Measurements from ENCODE around the gene AP4M1. TPM values are rescaled to one million over a fixed set of nuclear protein-coding genes. Genes with fewer than 3 reads are reported as not detected.

The AP4M1 gene, protein sequence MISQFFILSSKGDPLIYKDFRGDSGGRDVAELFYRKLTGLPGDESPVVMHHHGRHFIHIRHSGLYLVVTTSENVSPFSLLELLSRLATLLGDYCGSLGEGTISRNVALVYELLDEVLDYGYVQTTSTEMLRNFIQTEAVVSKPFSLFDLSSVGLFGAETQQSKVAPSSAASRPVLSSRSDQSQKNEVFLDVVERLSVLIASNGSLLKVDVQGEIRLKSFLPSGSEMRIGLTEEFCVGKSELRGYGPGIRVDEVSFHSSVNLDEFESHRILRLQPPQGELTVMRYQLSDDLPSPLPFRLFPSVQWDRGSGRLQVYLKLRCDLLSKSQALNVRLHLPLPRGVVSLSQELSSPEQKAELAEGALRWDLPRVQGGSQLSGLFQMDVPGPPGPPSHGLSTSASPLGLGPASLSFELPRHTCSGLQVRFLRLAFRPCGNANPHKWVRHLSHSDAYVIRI
- 68.9 and 80.6 TPM in 2 replicates for total RNA-seq (2014; rRNA removed; shearing (Covaris generic))

DNA sequence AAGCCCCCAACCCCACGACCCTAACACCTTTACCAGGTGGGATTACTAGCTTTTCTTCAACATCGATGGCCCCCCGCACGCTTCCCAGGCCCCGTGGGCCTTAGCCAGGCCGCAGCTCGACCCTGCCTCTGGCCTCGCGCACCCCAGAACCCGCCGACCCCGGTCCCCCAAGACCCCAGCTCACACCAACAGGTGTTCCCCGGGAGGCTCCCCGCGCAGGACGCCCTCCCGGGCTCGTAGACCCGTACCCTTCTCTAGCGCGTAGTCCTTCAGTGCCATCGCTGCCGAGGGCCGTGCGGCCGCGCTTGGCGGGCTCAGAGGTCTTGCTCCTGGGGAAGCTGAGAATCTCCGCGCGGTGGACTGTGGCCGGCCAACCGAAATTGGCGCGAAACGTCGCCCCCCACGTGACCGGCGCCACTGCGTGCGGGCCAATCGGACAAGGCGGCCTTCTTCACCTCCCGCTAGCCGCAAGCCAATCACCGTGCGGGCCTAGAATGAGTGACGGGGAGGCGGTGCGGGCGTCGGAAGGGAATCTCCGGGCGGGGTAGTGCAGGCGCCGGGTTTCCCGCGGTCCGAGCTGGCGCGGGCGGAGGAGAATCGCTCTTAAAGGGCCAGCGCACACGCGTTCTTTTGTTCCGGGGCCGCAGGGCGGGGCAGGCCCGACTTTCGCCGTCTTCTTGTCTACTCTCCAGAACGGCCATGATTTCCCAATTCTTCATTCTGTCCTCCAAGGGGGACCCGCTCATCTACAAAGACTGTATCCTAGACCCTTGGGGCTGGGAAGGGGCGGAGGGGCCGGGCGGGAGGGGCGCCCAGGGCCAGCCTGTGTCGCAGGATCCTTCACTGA is at the start of gene AP4M1, which contains the start of gene MCM7:
AP4M1 (plus strand) TSS at position 628 of the 847 bp plus-strand sequence; CDS start at position 700, 72 bp downstream.
MCM7 (minus strand) TSS at position 382 of the 847 bp plus-strand sequence; CDS start at position 279, 103 bp downstream.
- DNase-seq (ENCODE audit: low read depth), result peak; percentile 100

- DNase-seq (ENCODE audit: low read depth), result peak; percentile 76
Observed at GRCh38 chr7:100053215-100053614, 48.2 kb upstream of the AP4M1 start.

- no peak for DNase-seq (ENCODE audit: low read depth)
Observed at GRCh38 chr7:100057006-100057405, 44.4 kb upstream of the AP4M1 start.

- DNase-seq (ENCODE audit: low read depth), result no peak
Observed at GRCh38 chr7:100059251-100059739, 42.1 kb upstream of the AP4M1 start.

- DNase-seq (ENCODE audit: low read depth), result no peak
Observed at GRCh38 chr7:100061518-100062193, 39.8 kb upstream of the AP4M1 start.

GRCh38 chr7:100063376-100063775 is 38.1 kb upstream of the AP4M1 start:
- DNase-seq (ENCODE audit: low read depth), result no peak

- no peak for DNase-seq (ENCODE audit: low read depth)
Observed at GRCh38 chr7:100064162-100064561, 37.3 kb upstream of the AP4M1 start.

DNA sequence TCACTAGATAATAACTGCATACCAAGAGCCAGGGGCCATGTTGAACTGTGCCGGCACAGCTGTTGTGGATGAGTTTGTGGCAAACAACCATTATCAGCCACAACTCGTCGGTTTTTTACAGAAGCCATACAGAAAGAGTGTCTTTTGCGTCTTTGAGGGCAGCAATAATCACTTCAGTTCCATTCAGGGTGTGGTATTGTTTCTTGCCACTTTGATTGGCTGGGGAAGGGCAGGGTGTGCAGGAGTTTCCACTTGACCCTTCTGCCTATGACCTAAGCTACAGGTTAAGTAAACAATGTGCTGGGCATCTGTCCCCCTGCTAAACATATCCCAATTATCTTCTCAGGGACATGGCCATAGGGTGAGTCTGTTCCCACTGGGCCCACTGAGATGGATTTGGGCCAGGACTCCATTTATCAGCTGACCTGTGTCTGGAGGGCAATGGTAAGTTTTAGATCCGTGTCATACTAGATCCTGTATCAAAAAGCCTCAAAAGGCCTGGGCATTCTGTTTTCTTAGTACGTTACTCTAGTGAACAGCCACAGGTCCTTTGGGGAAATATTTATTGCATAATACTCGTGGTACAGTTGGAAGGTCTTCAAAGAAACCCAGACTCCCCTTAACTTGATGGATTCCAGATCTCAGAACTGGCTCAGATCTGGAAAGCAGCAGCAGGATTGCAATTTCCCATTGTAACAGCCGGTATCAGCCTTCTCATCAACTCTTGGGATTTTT is 35.8 kb upstream of the AP4M1 start:
- no peak for DNase-seq (ENCODE audit: low read depth)

DNA sequence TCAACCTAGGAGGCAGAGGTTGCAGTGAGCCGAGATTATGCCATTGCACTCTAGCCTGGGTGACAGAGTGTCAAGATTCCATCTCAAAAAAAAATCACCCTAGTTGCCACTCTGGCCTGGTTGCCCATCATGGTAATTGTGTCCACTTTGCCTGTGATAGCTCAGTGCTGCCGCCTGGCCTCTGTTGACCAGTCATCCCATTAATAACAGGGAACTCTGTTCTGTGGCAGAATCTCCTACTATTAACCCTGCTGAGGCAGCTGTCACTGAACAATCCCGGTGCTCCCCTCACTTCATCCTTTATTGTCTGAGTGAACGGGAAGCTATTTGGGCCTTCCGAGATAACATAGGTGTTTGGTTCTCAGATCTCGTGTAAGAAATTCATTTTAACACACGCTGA is 34.5 kb upstream of the AP4M1 start:
- no peak for DNase-seq (ENCODE audit: low read depth)

DNA sequence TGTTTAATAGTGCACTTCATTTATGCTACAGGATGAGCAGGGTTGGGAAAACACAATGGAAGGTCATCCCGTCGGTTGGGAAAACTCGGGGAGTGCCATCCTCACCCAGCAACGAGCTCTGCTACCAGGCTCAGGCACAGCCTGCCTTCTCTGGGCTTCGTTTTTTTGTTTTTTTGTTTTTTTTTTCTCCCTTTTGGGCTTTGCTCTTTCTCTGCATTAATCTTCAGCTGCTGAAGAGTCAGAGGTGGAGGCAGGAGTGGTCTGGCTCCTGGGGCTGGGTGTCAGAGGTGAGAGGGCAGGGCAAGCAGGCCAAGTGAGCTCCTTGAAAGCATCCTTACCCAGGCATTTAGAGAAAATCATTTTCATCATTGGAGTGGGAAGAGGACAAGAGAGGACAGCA is 31.5 kb upstream of the AP4M1 start:
- DNase-seq (ENCODE audit: low read depth), result no peak

GRCh38 chr7:100071018-100071723 is 30.3 kb upstream of the AP4M1 start:
- DNase-seq (ENCODE audit: low read depth), result no peak

GRCh38 chr7:100072462-100072861 is 29.0 kb upstream of the AP4M1 start:
- DNase-seq (ENCODE audit: low read depth), result no peak

- no peak for DNase-seq (ENCODE audit: low read depth)
Observed at GRCh38 chr7:100074841-100075240, 26.6 kb upstream of the AP4M1 start.

- DNase-seq (ENCODE audit: low read depth), result no peak
Observed at GRCh38 chr7:100075418-100075817, 26.0 kb upstream of the AP4M1 start.

DNA sequence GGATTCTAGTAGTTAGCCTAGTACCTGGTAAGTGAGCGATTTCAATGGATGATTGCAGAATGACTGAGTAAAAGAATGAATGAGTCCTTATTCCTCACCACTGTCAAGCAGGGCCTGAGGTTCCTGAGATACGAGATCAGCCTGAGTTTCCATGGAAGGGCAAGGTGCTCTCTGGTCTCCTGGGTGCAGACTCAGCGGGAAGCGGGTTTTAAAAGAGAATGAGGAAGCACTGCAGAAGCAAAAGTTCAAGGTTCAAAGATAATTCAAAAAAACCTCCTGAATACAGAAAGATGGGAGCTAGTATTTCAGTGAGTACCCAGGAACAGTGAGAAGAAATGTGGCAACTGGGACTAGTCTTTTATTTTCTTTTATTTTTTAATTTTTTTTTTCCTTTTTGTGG is 24.2 kb upstream of the AP4M1 start:
- DNase-seq (ENCODE audit: low read depth), result no peak

- no peak for DNase-seq (ENCODE audit: low read depth)
Observed at GRCh38 chr7:100079024-100079560, 22.4 kb upstream of the AP4M1 start.

DNA sequence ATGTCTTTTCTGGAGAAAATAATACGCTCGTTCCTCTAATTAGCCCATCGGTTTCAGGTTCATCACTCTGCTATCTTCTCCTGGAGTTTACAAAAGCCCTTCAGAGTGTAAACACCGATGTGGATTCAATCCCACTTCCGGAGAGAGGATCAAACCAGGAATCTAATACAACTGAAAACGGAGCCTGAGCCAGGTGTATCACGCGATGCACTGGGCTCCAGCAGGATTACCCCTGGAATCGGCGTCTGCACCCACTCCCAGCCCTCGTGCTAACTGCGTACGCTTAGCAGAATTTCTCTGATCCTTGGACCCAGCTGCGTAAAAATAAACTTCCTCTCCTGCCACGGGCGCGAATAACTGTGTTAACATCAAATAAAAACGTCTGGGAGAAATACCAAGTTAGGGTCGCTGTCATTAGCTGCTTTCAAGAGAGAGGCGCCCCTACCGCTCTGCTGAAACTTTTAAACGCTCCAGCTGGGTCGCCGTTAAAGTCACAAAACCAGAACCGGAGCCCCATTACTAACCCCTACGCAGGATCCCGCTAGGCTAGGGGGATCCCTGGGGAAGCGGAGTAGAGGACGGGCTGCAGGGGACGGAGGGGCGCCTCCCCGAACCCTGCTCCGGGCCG is 20.4 kb upstream of the AP4M1 start:
- peak; percentile 46 for DNase-seq (ENCODE audit: low read depth)

DNA sequence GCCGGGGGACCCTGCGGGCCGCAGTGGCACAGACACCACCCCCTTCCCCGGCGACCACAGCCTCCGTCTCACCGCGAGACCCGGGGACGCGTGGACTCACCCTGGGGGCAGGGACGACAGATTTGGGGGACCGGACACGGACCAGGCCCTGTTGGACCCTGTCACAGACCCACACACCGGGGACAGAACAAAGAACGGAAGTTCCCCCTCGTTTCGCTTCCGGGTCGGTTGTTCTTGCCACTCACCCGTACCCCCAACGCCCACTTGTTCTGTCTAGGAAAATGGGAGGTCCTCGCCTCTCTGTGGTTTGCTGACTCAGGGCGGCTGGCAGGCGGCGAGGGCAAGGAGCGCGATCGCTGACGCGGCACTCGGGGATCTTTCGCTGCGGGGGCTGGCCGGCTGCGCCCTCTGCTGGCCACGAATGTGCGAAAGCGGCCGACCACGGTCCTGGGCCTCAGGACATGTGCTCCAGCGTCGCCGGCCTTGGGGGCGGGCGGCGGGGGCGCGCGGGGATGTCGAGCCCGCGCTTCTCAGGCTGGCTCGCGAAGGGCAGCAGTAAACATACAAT is 19.8 kb upstream of the AP4M1 start, which contains the start of gene ZNF3:
ZNF3 (minus strand) TSS at position 189 of the 568 bp plus-strand sequence. CDS start 4,366 bp downstream, outside the sequence.
- DNase-seq (ENCODE audit: low read depth), result peak; percentile 100

DNA sequence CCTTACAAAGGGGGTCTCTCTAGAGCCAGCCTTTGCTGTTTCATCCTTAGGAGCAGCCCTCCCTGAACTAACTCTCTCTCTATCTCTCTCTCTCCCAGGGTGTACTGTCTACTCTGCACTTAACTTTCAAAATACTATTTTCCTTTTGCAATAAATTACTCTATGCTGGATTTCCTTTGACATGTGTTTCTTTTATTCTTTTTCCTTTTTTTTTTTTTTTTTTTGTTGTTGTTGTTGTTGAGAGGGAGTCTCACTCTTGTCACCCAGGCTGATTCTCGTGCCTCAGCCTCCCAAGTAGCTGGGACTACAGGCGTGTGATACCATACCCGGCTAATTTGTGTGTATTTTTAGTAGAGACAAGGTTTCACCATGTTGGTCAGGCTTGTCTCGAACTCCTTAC is 18.5 kb upstream of the AP4M1 start:
- no peak for DNase-seq (ENCODE audit: low read depth)
